ENCODE data around the gene ACOX3. TPM values are rescaled to one million over a fixed set of nuclear protein-coding genes. Genes with fewer than 3 reads are reported as not detected.

Gene ACOX3
- total RNA-seq, 1 donor from 2014 or later = 34.0 TPM

- H3K27me3 Mint-ChIP-seq = no peaks in the 10 kb centered on the region
- H3K27ac Mint-ChIP-seq = peak overlapping the region; percentile 32
- peak overlapping the region; percentile 49 for H3K4me3 Mint-ChIP-seq
- H3K9me3 Mint-ChIP-seq = no peaks in the 10 kb centered on the region
- DNase-seq (ENCODE audit: extremely low spot score, unreplicated experiment) = no peak
- no peak for TF ChIP-seq CTCF (conservative IDR thresholded peaks at IDR 0.05)
- H3K36me3 Mint-ChIP-seq = peaks cover 23% of the 10 kb centered on the region
- peaks cover 17% of the 10 kb centered on the region for H3K4me1 Mint-ChIP-seq (ENCODE audit: unreplicated experiment)
These were observed 46.9 kb downstream of the ACOX3 start for GRCh38 chr4:8393593-8394038.

DNA sequence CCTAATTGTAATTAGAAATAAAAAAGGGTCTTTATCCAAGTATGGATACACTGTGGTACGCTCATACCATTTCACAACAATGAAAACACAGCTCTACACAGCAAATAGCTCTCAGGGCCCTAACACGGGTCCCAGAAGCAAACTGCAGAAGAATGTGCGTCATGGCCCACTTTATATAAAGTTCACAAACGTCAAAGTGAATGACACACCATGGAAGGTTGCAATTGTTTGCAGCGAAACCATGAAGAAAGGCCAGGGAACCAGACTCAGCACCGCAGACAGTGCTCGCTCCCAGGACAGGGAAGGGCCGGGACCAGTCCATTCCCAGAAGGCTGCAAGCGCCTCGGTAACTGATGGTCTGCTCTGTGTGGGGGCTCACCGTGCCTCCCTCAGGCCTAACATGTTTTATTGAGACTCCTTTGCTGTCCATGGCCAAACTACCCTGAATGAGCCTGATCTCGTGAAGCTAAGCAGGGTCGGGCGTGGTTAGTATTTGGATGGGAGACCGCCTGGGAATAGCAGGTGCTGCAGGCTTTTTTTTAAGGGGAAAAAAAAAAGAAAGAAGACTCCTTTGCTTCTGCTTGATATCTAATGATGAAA, 47.8 kb downstream of the ACOX3 start:
- TF ChIP-seq CTCF (conservative IDR thresholded peaks at IDR 0.05) = no peak
- H3K27me3 Mint-ChIP-seq = no peaks in the 10 kb centered on the region
- H3K4me3 Mint-ChIP-seq = no peak overlapping the region
- H3K27ac Mint-ChIP-seq = no peak overlapping the region
- no peak for DNase-seq (ENCODE audit: extremely low spot score, unreplicated experiment)
- H3K4me1 Mint-ChIP-seq (ENCODE audit: unreplicated experiment) = peaks cover 17% of the 10 kb centered on the region
- peaks cover 19% of the 10 kb centered on the region for H3K36me3 Mint-ChIP-seq
- no peaks in the 10 kb centered on the region for H3K9me3 Mint-ChIP-seq

DNA sequence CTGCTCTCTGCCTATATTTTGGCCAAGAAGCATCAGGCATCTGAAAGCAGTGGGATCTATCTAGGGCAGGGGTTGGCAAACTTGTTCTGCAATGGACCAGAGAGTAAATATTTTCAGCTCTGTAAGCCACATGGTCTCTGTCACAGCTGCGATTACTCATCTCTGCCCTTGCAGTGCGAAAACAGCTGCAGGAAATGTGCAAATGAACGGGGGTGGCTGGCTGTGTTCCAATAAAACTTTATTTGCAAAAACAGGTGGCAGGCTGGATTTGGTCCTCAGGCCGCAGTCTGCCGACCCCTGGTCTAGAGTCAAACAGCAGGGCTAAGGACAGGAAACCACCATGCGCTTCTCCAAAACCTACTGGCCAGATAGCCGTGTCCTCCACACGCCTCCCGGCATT, 48.6 kb downstream of the ACOX3 start:
- no peak for DNase-seq (ENCODE audit: extremely low spot score, unreplicated experiment)
- no peak overlapping the region for H3K4me3 Mint-ChIP-seq
- H3K27ac Mint-ChIP-seq = no peak overlapping the region
- no peaks in the 10 kb centered on the region for H3K27me3 Mint-ChIP-seq
- no peaks in the 10 kb centered on the region for H3K9me3 Mint-ChIP-seq
- H3K36me3 Mint-ChIP-seq = peaks cover 19% of the 10 kb centered on the region
- H3K4me1 Mint-ChIP-seq (ENCODE audit: unreplicated experiment) = peaks cover 17% of the 10 kb centered on the region
- TF ChIP-seq CTCF (conservative IDR thresholded peaks at IDR 0.05) = no peak

GRCh38 chr4:8391071-8391470, 49.5 kb downstream of the ACOX3 start:
- Mint-ChIP-seq H3K27ac (no peak overlapping the region), H3K27me3 (no peaks in the 10 kb centered on the region), H3K9me3 (no peaks in the 10 kb centered on the region), H3K36me3 (peaks cover 16% of the 10 kb centered on the region), H3K4me3 (no peak overlapping the region), H3K4me1 (ENCODE audit: unreplicated experiment) (peaks cover 17% of the 10 kb centered on the region)
- no peak for TF ChIP-seq CTCF (conservative IDR thresholded peaks at IDR 0.05)
- DNase-seq (ENCODE audit: extremely low spot score, unreplicated experiment) = no peak

GRCh38 chr4:8390577-8390976, 49.9 kb downstream of the ACOX3 start:
- no peak overlapping the region for H3K4me3 Mint-ChIP-seq
- no peak for TF ChIP-seq CTCF (conservative IDR thresholded peaks at IDR 0.05)
- H3K27me3 Mint-ChIP-seq = no peaks in the 10 kb centered on the region
- DNase-seq (ENCODE audit: extremely low spot score, unreplicated experiment) = no peak
- H3K9me3 Mint-ChIP-seq = no peaks in the 10 kb centered on the region
- no peak overlapping the region for H3K27ac Mint-ChIP-seq
- H3K36me3 Mint-ChIP-seq = peaks cover 19% of the 10 kb centered on the region
- peaks cover 17% of the 10 kb centered on the region for H3K4me1 Mint-ChIP-seq (ENCODE audit: unreplicated experiment)

- peaks cover 19% of the 10 kb centered on the region for H3K36me3 Mint-ChIP-seq
- H3K4me1 Mint-ChIP-seq (ENCODE audit: unreplicated experiment) = peaks cover 13% of the 10 kb centered on the region
- no peak for DNase-seq (ENCODE audit: extremely low spot score, unreplicated experiment)
- H3K27ac Mint-ChIP-seq = no peak overlapping the region
- no peak overlapping the region for H3K4me3 Mint-ChIP-seq
- H3K27me3 Mint-ChIP-seq = no peaks in the 10 kb centered on the region
- H3K9me3 Mint-ChIP-seq = no peaks in the 10 kb centered on the region
- TF ChIP-seq CTCF (conservative IDR thresholded peaks at IDR 0.05) = no peak
These were observed 52.0 kb downstream of the ACOX3 start for GRCh38 chr4:8388528-8388870.
